ENCODE measurements around the gene NUMBL. TPM values are rescaled to one million over a fixed set of nuclear protein-coding genes. Genes with fewer than 3 reads are reported as not detected.

Gene NUMBL
- total RNA-seq, 4 donors from 2014 or later = 203 to 284 (median 251) TPM

GRCh38 chr19:40718774-40719391 is 28.4 kb upstream of the NUMBL start:
- Histone ChIP-seq H3K4me1 (peaks cover 0 to 67% (median 35%) of the 10 kb centered on the region in 4 donors), H3K27ac (peak overlapping the region; percentile 92 to 99 (median 94))
- TF ChIP-seq EP300 (IDR thresholded peaks at IDR 0.05) (peak in 1 of 2 donors; percentile 46), POLR2A (IDR thresholded peaks at IDR 0.05) (peak in 1 of 2 donors; percentile 21)
- TF ChIP-seq, protein P1, sequence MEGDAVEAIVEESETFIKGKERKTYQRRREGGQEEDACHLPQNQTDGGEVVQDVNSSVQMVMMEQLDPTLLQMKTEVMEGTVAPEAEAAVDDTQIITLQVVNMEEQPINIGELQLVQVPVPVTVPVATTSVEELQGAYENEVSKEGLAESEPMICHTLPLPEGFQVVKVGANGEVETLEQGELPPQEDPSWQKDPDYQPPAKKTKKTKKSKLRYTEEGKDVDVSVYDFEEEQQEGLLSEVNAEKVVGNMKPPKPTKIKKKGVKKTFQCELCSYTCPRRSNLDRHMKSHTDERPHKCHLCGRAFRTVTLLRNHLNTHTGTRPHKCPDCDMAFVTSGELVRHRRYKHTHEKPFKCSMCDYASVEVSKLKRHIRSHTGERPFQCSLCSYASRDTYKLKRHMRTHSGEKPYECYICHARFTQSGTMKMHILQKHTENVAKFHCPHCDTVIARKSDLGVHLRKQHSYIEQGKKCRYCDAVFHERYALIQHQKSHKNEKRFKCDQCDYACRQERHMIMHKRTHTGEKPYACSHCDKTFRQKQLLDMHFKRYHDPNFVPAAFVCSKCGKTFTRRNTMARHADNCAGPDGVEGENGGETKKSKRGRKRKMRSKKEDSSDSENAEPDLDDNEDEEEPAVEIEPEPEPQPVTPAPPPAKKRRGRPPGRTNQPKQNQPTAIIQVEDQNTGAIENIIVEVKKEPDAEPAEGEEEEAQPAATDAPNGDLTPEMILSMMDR (IDR thresholded peaks at IDR 0.05) = no peak

GRCh38 chr19:40717880-40718773 is 27.7 kb upstream of the NUMBL start:
- H3K27ac ChIP-seq = peak overlapping the region; percentile 92 to 99 (median 94)
- 17 to 36% methylated on average over 20 of the region's 20 CpGs for WGBS, 2 donors
- peak in 1 of 2 donors; percentile 38 for DNase-seq (ENCODE audit: low spot score in 2 of 2)
- H3K4me3 ChIP-seq = peak overlapping the region; percentile 63 to 81 (median 74)
- no peaks in the 10 kb centered on the region for H3K9me3 ChIP-seq
- H3K27me3 ChIP-seq = no peaks in the 10 kb centered on the region
- peaks cover 0 to 68% (median 39%) of the 10 kb centered on the region in 4 donors for H3K4me1 ChIP-seq
- peaks cover 0 to 6% (median 0%) of the 10 kb centered on the region in 3 donors for H3K36me3 ChIP-seq
- TF ChIP-seq EP300 (IDR thresholded peaks at IDR 0.05) = no peak
- no peak for TF ChIP-seq POLR2A (IDR thresholded peaks at IDR 0.05)
- TF ChIP-seq, protein P1 (IDR thresholded peaks at IDR 0.05) = no peak

More at GRCh38 chr19:40718774-40719391, 28.4 kb upstream of the NUMBL start:
- Histone ChIP-seq H3K36me3 (peaks cover 0 to 13% (median 2%) of the 10 kb centered on the region in 3 donors), H3K9me3 (no peaks in the 10 kb centered on the region), H3K27me3 (no peaks in the 10 kb centered on the region), H3K4me3 (peak overlapping the region; percentile 63 to 81 (median 74))
- 6% methylated on average over 15 to 16 of the region's 16 CpGs for WGBS, 2 donors
- peak; percentile 54 to 58 for DNase-seq (ENCODE audit: low spot score in 2 of 2)

GRCh38 chr19:40717325-40717879 is 27.0 kb upstream of the NUMBL start:
- peak in 1 of 2 donors; percentile 22 for DNase-seq (ENCODE audit: low spot score in 2 of 2)
- peak overlapping the region; percentile 92 to 99 (median 94) for H3K27ac ChIP-seq
- H3K36me3 ChIP-seq = peaks cover 0 to 5% (median 0%) of the 10 kb centered on the region in 3 donors
- no peaks in the 10 kb centered on the region for H3K9me3 ChIP-seq
- no peaks in the 10 kb centered on the region for H3K27me3 ChIP-seq
- TF ChIP-seq POLR2A (IDR thresholded peaks at IDR 0.05) (no peak), EP300 (IDR thresholded peaks at IDR 0.05) (no peak)
- TF ChIP-seq, protein P1 (IDR thresholded peaks at IDR 0.05) = no peak
- peaks cover 0 to 68% (median 35%) of the 10 kb centered on the region in 4 donors for H3K4me1 ChIP-seq
- 1 to 6% methylated on average over 7 to 14 of the region's 20 CpGs for WGBS, 2 donors
- peak overlapping the region; percentile 63 to 81 (median 74) for H3K4me3 ChIP-seq

DNA sequence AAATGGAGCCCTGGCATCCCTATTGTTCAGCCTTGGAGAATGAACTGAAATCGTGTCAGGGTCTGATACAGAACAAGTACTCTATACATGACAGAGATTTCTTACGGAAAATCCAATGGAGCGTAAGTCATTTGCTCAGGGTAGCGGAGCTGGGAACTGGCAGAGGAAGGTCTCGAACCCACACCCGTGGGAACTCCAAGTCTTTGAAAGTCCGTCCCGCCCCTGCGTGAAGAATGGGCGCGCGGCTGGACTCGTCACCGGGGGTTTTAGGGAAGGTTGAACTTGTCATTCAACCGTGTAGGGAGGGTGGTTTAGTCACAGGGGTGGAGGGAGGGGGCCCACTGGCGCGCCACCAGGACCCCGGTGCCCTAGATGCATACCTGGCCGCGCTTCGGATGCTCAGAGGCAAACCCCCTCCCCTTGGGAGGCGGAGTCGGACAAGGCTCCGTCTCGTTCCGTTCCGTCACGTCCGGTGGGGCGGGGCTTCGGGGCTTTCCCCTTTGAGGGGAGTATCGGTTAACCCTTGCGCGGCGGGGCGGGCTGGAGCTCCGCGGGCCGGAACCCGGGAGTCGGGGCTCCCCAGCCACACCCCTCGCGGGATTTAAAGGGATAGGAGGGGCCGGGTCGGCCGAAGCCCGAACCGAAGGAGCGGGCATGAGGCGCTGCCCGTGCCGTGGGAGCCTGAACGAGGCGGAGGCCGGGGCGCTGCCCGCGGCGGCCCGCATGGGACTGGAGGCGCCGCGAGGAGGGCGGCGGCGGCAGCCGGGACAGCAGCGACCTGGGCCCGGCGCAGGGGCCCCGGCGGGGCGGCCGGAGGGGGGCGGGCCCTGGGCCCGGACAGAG is 26.3 kb upstream of the NUMBL start, which contains the start of the genes COQ8B and ITPKC:
Gene COQ8B, minus strand, starts transcription at position 405 of the 843 bp plus-strand sequence. CDS start 2,254 bp downstream, outside the sequence.
Gene ITPKC, plus strand, starts transcription at position 631 of the 843 bp plus-strand sequence. Its CDS starts 24 bp downstream, at position 655.
- peak; percentile 88 to 95 for TF ChIP-seq POLR2A (IDR thresholded peaks at IDR 0.05)
- peak; percentile 94 to 98 for TF ChIP-seq EP300 (IDR thresholded peaks at IDR 0.05)
- TF ChIP-seq, protein P1 (IDR thresholded peaks at IDR 0.05) = peak in 4 of 5 experiments; percentile 11 to 87 (median 57)
- H3K4me3 ChIP-seq = peak within 1 kb of the TSS; percentile 63 to 81 (median 74)
- H3K4me1 ChIP-seq = peaks cover 0 to 68% (median 29%) of the 10 kb centered on the region in 4 donors
- H3K27ac ChIP-seq = peak within 1 kb of the TSS; percentile 92 to 99 (median 94)
- 0 to 2% methylated on average over 15 to 40 of the region's 76 CpGs for WGBS, 2 donors
- peak; percentile 100 for DNase-seq (ENCODE audit: low spot score in 2 of 2)
- peaks cover 0 to 12% (median 0%) of the 10 kb centered on the region in 3 donors for H3K36me3 ChIP-seq
- H3K27me3 ChIP-seq = no peaks in the 10 kb centered on the region
- no peaks in the 10 kb centered on the region for H3K9me3 ChIP-seq
